Measurements from ENCODE around the gene ODAD2.
"Not testable (repeated sequence)": the region's sequence is repeated elsewhere in the genome, so short reads cannot be mapped to it uniquely, and the experiment has no call there.

ODAD2 gene

GRCh38 chr10:27959093-27959715 lies 39.7 kb downstream of the ODAD2 start:
- no peak for DNase-seq (ENCODE audit: low spot score)

GRCh38 chr10:27958383-27958782 lies 40.5 kb downstream of the ODAD2 start:
- not testable (repeated sequence) for DNase-seq (ENCODE audit: low spot score)

- DNase-seq (ENCODE audit: low spot score), result no peak
Measured at GRCh38 chr10:27950242-27950564, 48.7 kb downstream of the ODAD2 start.

- peak; percentile 1 for DNase-seq (ENCODE audit: low spot score)
Measured at GRCh38 chr10:27949528-27950241, 49.2 kb downstream of the ODAD2 start.

GRCh38 chr10:27948186-27948585 lies 50.7 kb downstream of the ODAD2 start:
- no peak for DNase-seq (ENCODE audit: low spot score)

- DNase-seq (ENCODE audit: low spot score), result no peak
Measured at GRCh38 chr10:27947540-27947939, 51.3 kb downstream of the ODAD2 start.

GRCh38 chr10:27944005-27944404 lies 54.9 kb downstream of the ODAD2 start:
- no peak for DNase-seq (ENCODE audit: low spot score)

GRCh38 chr10:27914888-27915287 lies 84.0 kb downstream of the ODAD2 start:
- no peak for DNase-seq (ENCODE audit: low spot score)

GRCh38 chr10:27912231-27912630 lies 86.6 kb downstream of the ODAD2 start:
- no peak for DNase-seq (ENCODE audit: low spot score)

- DNase-seq (ENCODE audit: low spot score), result no peak
Measured at GRCh38 chr10:27911539-27911938, 87.3 kb downstream of the ODAD2 start.

GRCh38 chr10:27911011-27911410 lies 87.9 kb downstream of the ODAD2 start:
- DNase-seq (ENCODE audit: low spot score), result no peak

- DNase-seq (ENCODE audit: low spot score), result no peak
Measured at GRCh38 chr10:27908231-27908630, 90.6 kb downstream of the ODAD2 start.

GRCh38 chr10:27899485-27899884 lies 99.4 kb downstream of the ODAD2 start:
- not testable (repeated sequence) for DNase-seq (ENCODE audit: low spot score)

GRCh38 chr10:27899058-27899457 lies 99.8 kb downstream of the ODAD2 start:
- no peak for DNase-seq (ENCODE audit: low spot score)

- peak; percentile 34 for DNase-seq (ENCODE audit: low spot score)
Measured at GRCh38 chr10:27893358-27893954, 105.4 kb downstream of the ODAD2 start.

GRCh38 chr10:27890971-27891370 lies 107.9 kb downstream of the ODAD2 start:
- DNase-seq (ENCODE audit: low spot score), result no peak

- DNase-seq (ENCODE audit: low spot score), result no peak
Measured at GRCh38 chr10:27889518-27889917, 109.4 kb downstream of the ODAD2 start.

GRCh38 chr10:27884185-27884641 lies 114.7 kb downstream of the ODAD2 start:
- DNase-seq (ENCODE audit: low spot score), result no peak

GRCh38 chr10:27878281-27878680 lies 120.6 kb downstream of the ODAD2 start:
- no peak for DNase-seq (ENCODE audit: low spot score)

- DNase-seq (ENCODE audit: low spot score), result no peak
Measured at GRCh38 chr10:27865221-27865635, 133.7 kb downstream of the ODAD2 start.

- no peak for DNase-seq (ENCODE audit: low spot score)
Measured at GRCh38 chr10:27861781-27862180, 137.1 kb downstream of the ODAD2 start.

GRCh38 chr10:27857616-27858015 lies 141.3 kb downstream of the ODAD2 start:
- DNase-seq (ENCODE audit: low spot score), result no peak

- no peak for DNase-seq (ENCODE audit: low spot score)
Measured at GRCh38 chr10:27844223-27844622, 154.7 kb downstream of the ODAD2 start.
